PC-3 (cell line): ENCODE results near the gene TMEM51. TPM values are rescaled to one million over a fixed set of nuclear protein-coding genes. Genes with fewer than 3 reads are reported as not detected.

ENCODE experiments used
- ATAC-seq: fragments of 200-7000 bp; cut with Tn5 transposase; 2 replicates; pipeline ENCODE4 v1.9.1; 2020; ENCODE audit warnings: mild to moderate bottlenecking, moderate library complexity
- BruUV-seq: library from RNA; stranded (reverse); fragments of 400-500 nt; replicated peaks from 2 replicates; lab custom pipeline; 2021; lab: Mats Ljungman, UMichigan
- CTCF ChIA-PET: fragments of 300-600 bp; sonication (Branson Sonifier 250); formaldehyde crosslinking; loops from one replicate; lab custom pipeline; 2022; ENCODE audit warnings: antibody characterized with exemption; lab: Charles Lee
- POLR2A ChIA-PET: fragments of 300-600 bp; sonication (Branson Sonifier 250); formaldehyde crosslinking; loops from one replicate; lab custom pipeline; 2022; ENCODE audit warnings: antibody characterized with exemption; ENCODE audit not compliant: unreplicated experiment; lab: Charles Lee
- DNase-seq: peaks from one replicate; pipeline ENCODE4 v3.0.0-alpha.2; 2015
- H2AFZ ChIP-seq: fragments of 300-600 bp; sonication (generic); 2 replicates; pipeline ENCODE4 v1.6.0; 2016; ENCODE audit warnings: antibody characterized with exemption, low read length
- H3F3A ChIP-seq: fragments of 300-600 bp; sonication (generic); one replicate; pipeline ENCODE4 v1.6.0; 2017; ENCODE audit warnings: antibody characterized with exemption, low read length, control low read depth, mild to moderate bottlenecking; ENCODE audit not compliant: unreplicated experiment
- H3K27ac ChIP-seq: fragments of 300-600 bp; sonication (generic); 2 replicates; pipeline ENCODE4 v1.5.1; 2016; ENCODE audit warnings: mild to moderate bottlenecking, low read length
- H3K27me3 ChIP-seq: fragments of 300-600 bp; sonication (generic); 2 replicates; pipeline ENCODE4 v1.6.1; 2016; ENCODE audit warnings: low read length, mixed read lengths
- H3K36me3 ChIP-seq: fragments of 300-600 bp; sonication (generic); 2 replicates; pipeline ENCODE4 v1.6.1; 2016; ENCODE audit warnings: low read depth, mixed run types, low read length, mixed read lengths
- H3K4me1 ChIP-seq: fragments of 300-600 bp; sonication (generic); 2 replicates; pipeline ENCODE4 v1.5.1; 2016; ENCODE audit warnings: low read length; ENCODE audit not compliant: insufficient read depth
- H3K4me2 ChIP-seq: fragments of 300-600 bp; sonication (generic); 2 replicates; pipeline ENCODE4 v1.6.0; 2016; ENCODE audit warnings: low read length
- H3K4me3 ChIP-seq: fragments of 300-600 bp; sonication (generic); 2 replicates; pipeline ENCODE4 v1.5.1; 2016; ENCODE audit warnings: mild to moderate bottlenecking, low read length, mixed read lengths
- H3K79me2 ChIP-seq: fragments of 300-600 bp; sonication (generic); 2 replicates; pipeline ENCODE4 v1.6.1; 2017; ENCODE audit warnings: low read length, mixed read lengths
- H3K9ac ChIP-seq: fragments of 300-600 bp; sonication (generic); 2 replicates; pipeline ENCODE4 v1.6.0; 2016; ENCODE audit warnings: mild to moderate bottlenecking, low read length
- H3K9me2 ChIP-seq: fragments of 300-600 bp; sonication (generic); replicated peaks from 2 replicates; pipeline ENCODE4 v1.6.1; 2016; ENCODE audit warnings: mixed run types, low read length, mixed read lengths
- H3K9me3 ChIP-seq: fragments of 300-600 bp; sonication (generic); 2 replicates; pipeline ENCODE4 v1.6.1; 2016; ENCODE audit warnings: low read length, mixed read lengths
- H4K20me1 ChIP-seq: fragments of 300-600 bp; sonication (generic); 2 replicates; pipeline ENCODE4 v1.6.1; 2016; ENCODE audit warnings: low read length, mixed read lengths
- CTCF ChIP-seq: fragments of 300-600 bp; sonication (generic); conservative IDR thresholded peaks from 2 replicates; pipeline ENCODE4 v1.5.1; 2017; ENCODE audit warnings: antibody characterized with exemption, low read depth, mild to moderate bottlenecking, low read length
- EZH2 ChIP-seq: fragments of 300-600 bp; sonication (generic); IDR thresholded peaks from one replicate; pipeline ENCODE4 v1.6.1; 2017; ENCODE audit warnings: antibody characterized with exemption, mild to moderate bottlenecking, low read length; ENCODE audit not compliant: unreplicated experiment
- EZH2phosphoT487 ChIP-seq: fragments of 300-600 bp; sonication (generic); IDR thresholded peaks from 2 replicates; pipeline ENCODE4 v1.6.1; 2018; ENCODE audit warnings: mild to moderate bottlenecking, antibody characterized with exemption, low read length, borderline replicate concordance
- intact Hi-C: fragments of 100-400 bp; cut with micrococcal nuclease; formaldehyde crosslinking; loops from 2 replicates; pipeline ENCODE4 v1.9.0; 2023
- total RNA-seq: library from RNA; depleted of rRNA; stranded (reverse); fragments of >200 nt; gene quantifications from 2 replicates; pipeline ENCODE4 v1.2.3, GENCODE V29; 2014

TMEM51 gene
- total RNA-seq, 1 experiment from 2014 or later, result 20.8 TPM

- Histone ChIP-seq H3K4me1 (peaks cover 5% of the 10 kb centered on the region), H3K4me3 (no peak overlapping the region), H2AFZ (no peak overlapping the region), H3K27ac (no peak overlapping the region), H3K4me2 (no peak overlapping the region), H3F3A (no peaks in the 10 kb centered on the region), H3K27me3 (no peaks in the 10 kb centered on the region), H3K79me2 (no peaks in the 10 kb centered on the region), H3K9ac (no peak overlapping the region), H3K9me3 (no peaks in the 10 kb centered on the region), H3K36me3 (no peaks in the 10 kb centered on the region; the same call in 1 of the 2 replicates), H4K20me1 (no peaks in the 10 kb centered on the region), H3K9me2 (no peaks in the 10 kb centered on the region)
- DNase-seq, result no peak
- BruUV-seq, result no TSS peak
- no peak for ATAC-seq
- TF ChIP-seq CTCF, result no peak
- no peak for TF ChIP-seq EZH2
- TF ChIP-seq EZH2phosphoT487, result no peak
- ChIA-PET CTCF (no interaction called here), POLR2A (no interaction called here)
- intact Hi-C loops, result no loop called here
Measured at GRCh38 chr1:15224259-15224869, 70.8 kb downstream of the TMEM51 start.

GRCh38 chr1:15224974-15225373, 71.4 kb downstream of the TMEM51 start:
- TF ChIP-seq EZH2 (no peak), EZH2phosphoT487 (no peak), CTCF (no peak)
- no TSS peak for BruUV-seq

GRCh38 chr1:15225461-15225860, 71.9 kb downstream of the TMEM51 start:
- POLR2A ChIA-PET, result no interaction called here
- intact Hi-C loops, result no loop called here
- H3K27me3 ChIP-seq, result no peaks in the 10 kb centered on the region

More at GRCh38 chr1:15224974-15225373, 71.4 kb downstream of the TMEM51 start:
- H3K9me3 ChIP-seq, result no peaks in the 10 kb centered on the region
- H3K4me1 ChIP-seq, result peaks cover 8% of the 10 kb centered on the region; the same call in 1 of the 2 replicates
- H3K27me3 ChIP-seq, result no peaks in the 10 kb centered on the region
- no peak for ATAC-seq
- no peak overlapping the region for H2AFZ ChIP-seq
- H3K4me3 ChIP-seq, result no peak overlapping the region
- H3K36me3 ChIP-seq, result no peaks in the 10 kb centered on the region; the same call in 1 of the 2 replicates
- no peak overlapping the region for H3K9ac ChIP-seq
- no peaks in the 10 kb centered on the region for H3K9me2 ChIP-seq
- POLR2A ChIA-PET, result no interaction called here
- DNase-seq, result no peak
- CTCF ChIA-PET, result no interaction called here
- no peaks in the 10 kb centered on the region for H4K20me1 ChIP-seq
- no peaks in the 10 kb centered on the region for H3K79me2 ChIP-seq
- no peaks in the 10 kb centered on the region for H3F3A ChIP-seq
- intact Hi-C loops, result no loop called here
- H3K27ac ChIP-seq, result no peak overlapping the region
- H3K4me2 ChIP-seq, result no peak overlapping the region

More at GRCh38 chr1:15225461-15225860, 71.9 kb downstream of the TMEM51 start:
- Histone ChIP-seq H3K9ac (no peak overlapping the region), H3K9me3 (no peaks in the 10 kb centered on the region), H3K9me2 (no peaks in the 10 kb centered on the region), H3F3A (no peaks in the 10 kb centered on the region), H3K4me2 (no peak overlapping the region), H4K20me1 (no peaks in the 10 kb centered on the region), H3K36me3 (no peaks in the 10 kb centered on the region), H3K4me3 (no peak overlapping the region), H3K27ac (no peak overlapping the region), H2AFZ (no peak overlapping the region), H3K4me1 (peaks cover 10% of the 10 kb centered on the region; the same call in 1 of the 2 replicates), H3K79me2 (no peaks in the 10 kb centered on the region)
- TF ChIP-seq EZH2 (no peak), CTCF (no peak), EZH2phosphoT487 (no peak)
- ATAC-seq (no peak), DNase-seq (no peak)
- no TSS peak for BruUV-seq
- CTCF ChIA-PET, result interaction anchor here (0.7 kb wide), 1 partner anchor 93 kb away, joined by 13 read pairs; no protein-coding TSS in a partner anchor
